OCI-LY1 (cell line): ENCODE data around the gene SLC8A1.

ENCODE experiments used
- H2AFZ ChIP-seq: fragments of 200-600 bp; sonication (generic), shearing (Covaris generic); 2 replicates; pipeline ENCODE4 v1.6.0; 2014; ENCODE audit warnings: antibody characterized with exemption, mild to moderate bottlenecking, low read length
- H3F3A ChIP-seq: fragments of 200-600 bp; sonication (generic), shearing (Covaris generic); 2 replicates; pipeline ENCODE4 v1.6.0; 2014; ENCODE audit warnings: mild to moderate bottlenecking, antibody characterized with exemption, low read length, moderate library complexity; ENCODE audit not compliant: insufficient read depth
- H3K27ac ChIP-seq: fragments of 200-600 bp; sonication (generic); 2 replicates; pipeline ENCODE4 v1.5.1; 2014; ENCODE audit warnings: low read length, mixed run types, mild to moderate bottlenecking, low read depth; ENCODE audit not compliant: poor library complexity, severe bottlenecking
- H3K27me3 ChIP-seq: fragments of 200-600 bp; sonication (generic); 2 replicates; pipeline ENCODE4 v1.6.0; 2014; ENCODE audit warnings: antibody characterized with exemption, mild to moderate bottlenecking, low read length, moderate library complexity; ENCODE audit not compliant: insufficient read depth
- H3K36me3 ChIP-seq: fragments of 200-600 bp; sonication (generic); 2 replicates; pipeline ENCODE4 v1.6.1; 2014; ENCODE audit warnings: mild to moderate bottlenecking, antibody characterized with exemption, low read length, moderate library complexity, mixed read lengths; ENCODE audit not compliant: insufficient read depth
- H3K4me1 ChIP-seq: fragments of 200-600 bp; sonication (generic); 2 replicates; pipeline ENCODE4 v1.5.1; 2014; ENCODE audit warnings: mild to moderate bottlenecking, low read length, moderate library complexity; ENCODE audit not compliant: insufficient read depth, severe bottlenecking
- H3K4me2 ChIP-seq: fragments of 200-600 bp; sonication (generic), shearing (Covaris generic); 2 replicates; pipeline ENCODE4 v1.6.1; 2014; ENCODE audit warnings: low read length
- H3K4me3 ChIP-seq: fragments of 200-600 bp; sonication (generic); 2 replicates; pipeline ENCODE4 v1.5.1; 2014; ENCODE audit warnings: low read length, low read depth, mild to moderate bottlenecking, mixed read lengths; ENCODE audit not compliant: poor library complexity, severe bottlenecking
- H3K79me2 ChIP-seq: fragments of 200-600 bp; shearing (Covaris generic); 2 replicates; pipeline ENCODE4 v1.6.1; 2016; ENCODE audit warnings: mixed run types, low read length, mixed read lengths; ENCODE audit not compliant: insufficient read depth
- H3K9ac ChIP-seq: fragments of 200-600 bp; sonication (generic), shearing (Covaris generic); 2 replicates; pipeline ENCODE4 v1.6.1; 2014; ENCODE audit warnings: mild to moderate bottlenecking, low read length, mixed read lengths
- H3K9me2 ChIP-seq: fragments of 200-600 bp; sonication (generic), shearing (Covaris generic); 2 replicates; pipeline ENCODE4 v1.6.1; 2014; ENCODE audit warnings: low read depth, mild to moderate bottlenecking, low read length, mixed read lengths
- H3K9me3 ChIP-seq: fragments of 200-600 bp; shearing (Covaris generic); 2 replicates; pipeline ENCODE4 v1.6.1; 2014; ENCODE audit warnings: low read length, mixed read lengths
- H4K20me1 ChIP-seq: fragments of 200-600 bp; sonication (generic), shearing (Covaris generic); 2 replicates; pipeline ENCODE4 v1.6.0; 2016; ENCODE audit warnings: mild to moderate bottlenecking, low read length; ENCODE audit not compliant: insufficient read depth
- EZH2 ChIP-seq: fragments of 200-600 bp; sonication (generic), shearing (Covaris generic); IDR thresholded peaks from 2 replicates; pipeline ENCODE4 v1.8.0; 2017; ENCODE audit warnings: borderline replicate concordance, mixed run types, mild to moderate bottlenecking, antibody characterized with exemption, low read length, moderate library complexity, mixed read lengths
- TF ChIP-seq, protein P1 (sequence below): fragments of 200-600 bp; sonication (generic), shearing (Covaris generic); IDR thresholded peaks from 2 replicates; pipeline ENCODE4 v1.5.1; 2017; ENCODE audit warnings: mild to moderate bottlenecking, antibody characterized with exemption, low read length, moderate library complexity, mixed read lengths

Gene SLC8A1

GRCh38 chr2:40158781-40159180 is 293.1 kb downstream of the SLC8A1 start:
- H3F3A ChIP-seq = no peaks in the 10 kb centered on the region
- no peaks in the 10 kb centered on the region for H3K4me1 ChIP-seq
- H3K36me3 ChIP-seq = no peaks in the 10 kb centered on the region

DNA sequence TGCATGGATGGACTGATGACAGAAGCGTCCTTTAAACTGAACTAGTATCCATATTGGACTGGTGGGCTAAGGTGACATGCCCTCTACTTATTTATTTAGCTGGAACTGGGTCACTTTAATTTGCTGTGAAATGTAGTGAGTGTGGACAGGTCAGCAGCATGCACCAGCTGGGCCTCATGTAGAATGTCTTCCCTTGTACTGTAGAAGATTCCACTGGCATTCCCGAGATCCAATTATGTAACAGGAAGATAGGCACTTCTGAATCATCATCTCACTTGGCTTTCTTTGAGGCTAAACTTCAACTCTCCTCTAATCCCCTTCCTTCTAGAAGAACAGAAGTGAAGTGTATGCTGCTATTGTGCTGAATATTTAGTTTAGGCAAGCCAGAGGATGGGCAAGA is 296.2 kb downstream of the SLC8A1 start:
- TF ChIP-seq, protein P1, sequence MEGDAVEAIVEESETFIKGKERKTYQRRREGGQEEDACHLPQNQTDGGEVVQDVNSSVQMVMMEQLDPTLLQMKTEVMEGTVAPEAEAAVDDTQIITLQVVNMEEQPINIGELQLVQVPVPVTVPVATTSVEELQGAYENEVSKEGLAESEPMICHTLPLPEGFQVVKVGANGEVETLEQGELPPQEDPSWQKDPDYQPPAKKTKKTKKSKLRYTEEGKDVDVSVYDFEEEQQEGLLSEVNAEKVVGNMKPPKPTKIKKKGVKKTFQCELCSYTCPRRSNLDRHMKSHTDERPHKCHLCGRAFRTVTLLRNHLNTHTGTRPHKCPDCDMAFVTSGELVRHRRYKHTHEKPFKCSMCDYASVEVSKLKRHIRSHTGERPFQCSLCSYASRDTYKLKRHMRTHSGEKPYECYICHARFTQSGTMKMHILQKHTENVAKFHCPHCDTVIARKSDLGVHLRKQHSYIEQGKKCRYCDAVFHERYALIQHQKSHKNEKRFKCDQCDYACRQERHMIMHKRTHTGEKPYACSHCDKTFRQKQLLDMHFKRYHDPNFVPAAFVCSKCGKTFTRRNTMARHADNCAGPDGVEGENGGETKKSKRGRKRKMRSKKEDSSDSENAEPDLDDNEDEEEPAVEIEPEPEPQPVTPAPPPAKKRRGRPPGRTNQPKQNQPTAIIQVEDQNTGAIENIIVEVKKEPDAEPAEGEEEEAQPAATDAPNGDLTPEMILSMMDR = no peak
- no peak for TF ChIP-seq EZH2
- Histone ChIP-seq H3F3A (no peaks in the 10 kb centered on the region), H3K4me1 (no peaks in the 10 kb centered on the region), H3K79me2 (no peaks in the 10 kb centered on the region), H3K4me2 (no peak overlapping the region), H3K9me2 (no peaks in the 10 kb centered on the region), H3K9me3 (no peaks in the 10 kb centered on the region), H2AFZ (no peak overlapping the region), H3K9ac (no peak overlapping the region), H3K27me3 (no peaks in the 10 kb centered on the region), H4K20me1 (no peaks in the 10 kb centered on the region), H3K36me3 (no peaks in the 10 kb centered on the region), H3K4me3 (no peak overlapping the region), H3K27ac (no peak overlapping the region)

More at GRCh38 chr2:40158781-40159180, 293.1 kb downstream of the SLC8A1 start:
- Histone ChIP-seq H3K9ac (no peak overlapping the region), H3K4me3 (no peak overlapping the region), H3K4me2 (no peak overlapping the region), H3K27ac (no peak overlapping the region), H4K20me1 (no peaks in the 10 kb centered on the region), H2AFZ (no peak overlapping the region), H3K9me3 (no peaks in the 10 kb centered on the region), H3K27me3 (no peaks in the 10 kb centered on the region), H3K9me2 (no peaks in the 10 kb centered on the region), H3K79me2 (no peaks in the 10 kb centered on the region)
- TF ChIP-seq, protein P1 = no peak
- TF ChIP-seq EZH2 = no peak

- no peaks in the 10 kb centered on the region for H4K20me1 ChIP-seq
Observed at GRCh38 chr2:40150266-40150665, 301.6 kb downstream of the SLC8A1 start.

More at GRCh38 chr2:40150266-40150665, 301.6 kb downstream of the SLC8A1 start:
- no peak overlapping the region for H3K4me3 ChIP-seq
- H3K9ac ChIP-seq = no peak overlapping the region
- H3F3A ChIP-seq = no peaks in the 10 kb centered on the region
- H3K9me2 ChIP-seq = no peaks in the 10 kb centered on the region
- no peak overlapping the region for H3K4me2 ChIP-seq
- H3K27me3 ChIP-seq = no peaks in the 10 kb centered on the region
- no peaks in the 10 kb centered on the region for H3K9me3 ChIP-seq
- no peaks in the 10 kb centered on the region for H3K36me3 ChIP-seq
- TF ChIP-seq, protein P1 = no peak
- no peak for TF ChIP-seq EZH2
- H3K4me1 ChIP-seq = no peaks in the 10 kb centered on the region
- no peaks in the 10 kb centered on the region for H3K79me2 ChIP-seq
- H3K27ac ChIP-seq = no peak overlapping the region
- H2AFZ ChIP-seq = no peak overlapping the region
